ENCODE data around the gene ZNF574. TPM values are rescaled to one million over a fixed set of nuclear protein-coding genes. Genes with fewer than 3 reads are reported as not detected.

The ZNF574 gene
- total RNA-seq, 1 experiment from 2014 or later, result 35.6 TPM

GRCh38 chr19:42089772-42090171, 13.8 kb downstream of the ZNF574 start:
- no peak overlapping the region for H3K4me2 ChIP-seq (ENCODE audit: insufficient read depth, insufficient read length, low read length)
- Mint-ChIP-seq H3K36me3 (ENCODE audit: insufficient read depth in 1 of 3, low read depth in 3 of 3) (no peaks in the 10 kb centered on the region; a peak in 1 of 7 replicates), H3K9me3 (no peaks in the 10 kb centered on the region), H3K27me3 (ENCODE audit: low read depth) (peaks cover 13% of the 10 kb centered on the region), H3K4me1 (peaks cover 16 to 47% of the 10 kb centered on the region in 2 experiments), H3K4me3 (no peak overlapping the region), H3K27ac (no peak overlapping the region)
- no peak for DNase-seq
- no CpG with 5 or more reads among the region's 13 CpGs for WGBS (ENCODE audit: extremely low coverage, insufficient read length, low lambda C conversion rate)
- H3K18ac ChIP-seq (ENCODE audit: insufficient read length, low read depth, low read length), result no peak overlapping the region
- no peak for TF ChIP-seq CTCF (conservative IDR thresholded peaks at IDR 0.05)
- no peak overlapping the region for H2BK120ac ChIP-seq (ENCODE audit: low read depth, low read length, poor library complexity, severe bottlenecking)
- H3K4ac ChIP-seq (ENCODE audit: low read depth, low read length), result no peak overlapping the region
- no peak overlapping the region for H4K91ac ChIP-seq (ENCODE audit: insufficient read length, low read depth, low read length)
- no peaks in the 10 kb centered on the region for H3K4me1 ChIP-seq (ENCODE audit: insufficient read depth, low read length)
- H3K23ac ChIP-seq (ENCODE audit: insufficient read length, low read depth, low read length), result no peak overlapping the region
- H2BK12ac ChIP-seq (ENCODE audit: insufficient read length, low read depth, low read length), result no peak overlapping the region
- no peak overlapping the region for H2BK15ac ChIP-seq (ENCODE audit: low read depth, low read length)
- no peak overlapping the region for H2AK5ac ChIP-seq (ENCODE audit: insufficient read length, low read length)
- H3T11ph ChIP-seq (ENCODE audit: low read length), result no peak overlapping the region
- H4K20me1 ChIP-seq (ENCODE audit: control insufficient read depth, insufficient read depth, insufficient read length), result no peaks in the 10 kb centered on the region
- no peaks in the 10 kb centered on the region for H3K79me1 ChIP-seq (ENCODE audit: insufficient read depth, low read depth, low read length, poor library complexity, severe bottlenecking)
- H3K79me2 ChIP-seq (ENCODE audit: insufficient read depth, low read length), result no peaks in the 10 kb centered on the region
- H3K56ac ChIP-seq (ENCODE audit: insufficient read length, low read depth, low read length), result no peak overlapping the region
- no peaks in the 10 kb centered on the region for H3K9me3 ChIP-seq (ENCODE audit: control insufficient read depth, low read depth, low read length)
- H2BK20ac ChIP-seq (ENCODE audit: low read depth, low read length, poor library complexity, severe bottlenecking), result no peak overlapping the region
- no peak overlapping the region for H3K9ac ChIP-seq (ENCODE audit: extremely low read depth, insufficient read length, low read length)
- H3K14ac ChIP-seq (ENCODE audit: insufficient read depth, low read length), result peak overlapping the region; percentile 22; the same call in 1 of the 2 replicates
- no peak overlapping the region for H4K8ac ChIP-seq (replicated peaks; ENCODE audit: insufficient read length, low read depth, low read length)
- no peak overlapping the region for H2AFZ ChIP-seq (ENCODE audit: low read length)
- no peak overlapping the region for H2BK5ac ChIP-seq (ENCODE audit: insufficient read length, low read length)
- H3K23me2 ChIP-seq (ENCODE audit: insufficient read length, low read depth, low read length, poor library complexity, severe bottlenecking), result no peaks in the 10 kb centered on the region
- H3K27ac ChIP-seq (ENCODE audit: insufficient read length, low read depth, low read length), result no peak overlapping the region
- no peaks in the 10 kb centered on the region for H3K27me3 ChIP-seq (ENCODE audit: insufficient read depth, low read length)
- H4K5ac ChIP-seq (ENCODE audit: insufficient read length, low read depth, low read length), result no peak overlapping the region

All from H9 (cell line).